Neural progenitor cell (in vitro differentiated cells): ENCODE data around the gene PRCP.

Source experiments
- EZH2 ChIP-seq: fragments of 200-600 bp; sonication (generic); IDR thresholded peaks from 2 replicates; pipeline ENCODE4 v1.6.1; 2017; ENCODE audit warnings: antibody characterized with exemption, mild to moderate bottlenecking, moderate library complexity
- TF ChIP-seq, protein P1 (sequence below): fragments of 200-600 bp; sonication (generic); IDR thresholded peaks from 2 replicates; pipeline ENCODE4 v1.5.1; 2017; ENCODE audit warnings: antibody characterized with exemption, mild to moderate bottlenecking

DNA sequence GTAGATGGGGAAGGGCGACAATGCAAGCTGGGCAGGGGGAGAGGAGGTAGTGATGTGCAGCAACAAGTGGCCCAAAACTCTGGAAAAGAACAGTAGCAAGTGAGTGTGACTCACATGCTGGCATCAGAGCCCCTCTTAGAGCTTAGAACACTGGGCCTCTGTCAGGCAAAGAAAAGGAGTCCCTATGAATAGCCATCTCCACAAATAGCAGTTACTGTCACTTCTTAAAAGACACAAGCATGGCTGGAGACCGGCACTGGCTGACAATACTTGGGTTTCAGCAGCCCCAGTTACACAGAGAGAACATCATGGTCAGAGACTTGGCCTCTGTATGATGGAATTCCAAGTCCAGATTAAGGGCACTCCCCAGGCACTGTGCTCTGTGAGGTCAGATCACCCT lies 58.2 kb downstream of the PRCP start:
- TF ChIP-seq, protein P1, sequence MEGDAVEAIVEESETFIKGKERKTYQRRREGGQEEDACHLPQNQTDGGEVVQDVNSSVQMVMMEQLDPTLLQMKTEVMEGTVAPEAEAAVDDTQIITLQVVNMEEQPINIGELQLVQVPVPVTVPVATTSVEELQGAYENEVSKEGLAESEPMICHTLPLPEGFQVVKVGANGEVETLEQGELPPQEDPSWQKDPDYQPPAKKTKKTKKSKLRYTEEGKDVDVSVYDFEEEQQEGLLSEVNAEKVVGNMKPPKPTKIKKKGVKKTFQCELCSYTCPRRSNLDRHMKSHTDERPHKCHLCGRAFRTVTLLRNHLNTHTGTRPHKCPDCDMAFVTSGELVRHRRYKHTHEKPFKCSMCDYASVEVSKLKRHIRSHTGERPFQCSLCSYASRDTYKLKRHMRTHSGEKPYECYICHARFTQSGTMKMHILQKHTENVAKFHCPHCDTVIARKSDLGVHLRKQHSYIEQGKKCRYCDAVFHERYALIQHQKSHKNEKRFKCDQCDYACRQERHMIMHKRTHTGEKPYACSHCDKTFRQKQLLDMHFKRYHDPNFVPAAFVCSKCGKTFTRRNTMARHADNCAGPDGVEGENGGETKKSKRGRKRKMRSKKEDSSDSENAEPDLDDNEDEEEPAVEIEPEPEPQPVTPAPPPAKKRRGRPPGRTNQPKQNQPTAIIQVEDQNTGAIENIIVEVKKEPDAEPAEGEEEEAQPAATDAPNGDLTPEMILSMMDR = no peak
- TF ChIP-seq EZH2 = no peak
